Ovary (tissue), 10 donors: ENCODE results near the gene HOXA1. TPM values are rescaled to one million over a fixed set of nuclear protein-coding genes. Genes with fewer than 3 reads are reported as not detected.

Experiments
- DNase-seq, 5 donors: peaks; one replicate each; pipeline ENCODE4 v3.0.0-alpha.2; 2019 to 2020
- H3K27ac ChIP-seq, 2 donors: fragments of 200-600 bp; one replicate each; pipeline versions ENCODE4 v1.5.1 to v1.8.0; 2019 to 2022
- H3K27me3 ChIP-seq: fragments of 200-600 bp; one replicate; pipeline ENCODE4 v1.8.0; 2022
- H3K36me3 ChIP-seq: fragments of 200-600 bp; sonication (generic); one replicate; pipeline ENCODE4 v1.5.1; 2019
- H3K4me1 ChIP-seq: one replicate; pipeline ENCODE4 v1.8.1; 2013; ENCODE audit warnings: mild to moderate bottlenecking, moderate library complexity; ENCODE audit not compliant: insufficient read depth
- H3K4me3 ChIP-seq: fragments of 200-600 bp; sonication (generic); one replicate; pipeline ENCODE4 v1.5.1; 2017
- H3K9me3 ChIP-seq, 2 donors: fragments of 200-600 bp in 1 of 2; sonication (generic) in 1 of 2; one replicate each; pipeline versions ENCODE4 v1.5.1 to v1.8.1; 2013 to 2019; ENCODE audit warnings: mild to moderate bottlenecking in 1 of 2, moderate library complexity in 1 of 2
- EP300 ChIP-seq: sonication (generic); formaldehyde crosslinking; IDR thresholded peaks from one replicate; pipeline ENCODE4 v1.6.1; 2017; ENCODE audit warnings: antibody characterized with exemption
- POLR2A ChIP-seq: fragments of 450-650 bp; IDR thresholded peaks from one replicate; pipeline ENCODE4 v1.6.1; 2017; ENCODE audit warnings: antibody characterized with exemption, mild to moderate bottlenecking, moderate library complexity
- WGBS, 3 donors: extraction: QIAGEN DNeasy Blood & Tissue Kit in 1 of 3; methylation state at CpG; one replicate each; pipeline versions ENCODE4 v1.1.5 to v1.1.7; 2013 to 2017; 5-methylcytosine and 5-hydroxymethylcytosine counted together
- intact Hi-C, 4 donors: fragments of 100-400 bp; cut with DNase I; formaldehyde crosslinking; loops; one replicate each; pipeline versions ENCODE4 v1.11.0 to v1.15.1; 2022 to 2023
- long read RNA-seq, 3 donors: library from polyadenylated mRNA in 2 of 3; unstranded in 2 of 3; transcript quantifications; one replicate each; pipeline ENCODE4 v2.0.0 and lab custom pipeline, GENCODE V29; 2021 to 2026
- polyA plus RNA-seq, 2 donors: library from polyadenylated mRNA; stranded (reverse); fragments of 200-250 nt in 1 of 2; fragments of 350-450 nt in 1 of 2; fragmentation: Illumina TruSeq in 1 of 2; extraction: RNeasy Lipid Tissue Mini Kit (QIAGEN cat#74804) in 1 of 2; gene quantifications; one replicate each; pipeline ENCODE4 v1.2.3, GENCODE V29; 2013 to 2014
- total RNA-seq, 7 donors: library from RNA; depleted of rRNA in 2 of 7; stranded (reverse); fragments of >200 nt in 2 of 7; fragmentation: NEBNext Ultra II Directional in 3 of 7; extraction: Animal tissue kit (Norgen Biotek cat#: 25700) in 3 of 7; gene quantifications; one replicate each; pipeline versions ENCODE4 v1.1.0 to v1.2.4, GENCODE V29; 2016 to 2023
- TF ChIP-seq, protein P1 (sequence below), 3 donors: fragments of 450-650 bp in 2 of 3; fragments of 200-600 bp in 1 of 3; IDR thresholded peaks; one replicate each; pipeline versions ENCODE4 v1.5.1 to v1.8.0; 2016 to 2022; ENCODE audit warnings: antibody characterized with exemption in 3 of 3, mild to moderate bottlenecking in 1 of 3
- donor health status: DM: no; HTN: no; CAD: no; lungs with moderate emphysema.
- donor health status: DM: no; HTN: no; CAD: no.
- donor health status: Bipolar disorder and iron deficiency.
- donor health status: DM: yes; HTN: yes; CAD: no.
- donor health status: DM: no; HTN: no; CAD: no.
- donor health status: DM: yes; HTN: yes; CAD: no.

Gene HOXA1
- total RNA-seq (1 to 10 TPM in 3 of 7 donors, under 1 TPM in 4; 0.23 to 1.5 (median 0.62) TPM), polyA plus RNA-seq (under 1 TPM; 0.45 to 0.88 TPM)
- long read RNA-seq, donor 1, partial matches to known transcripts, result 0 of 2 reads
- long read RNA-seq, donor 1, other reads (novel, unspliced or antisense), result 0 of 2 reads
- long read RNA-seq, donor 2, partial matches to known transcripts, result 0 of 5 reads
- long read RNA-seq, donor 2, other reads (novel, unspliced or antisense), result 0 of 5 reads
- long read RNA-seq, donor 3, result 0 reads

DNA sequence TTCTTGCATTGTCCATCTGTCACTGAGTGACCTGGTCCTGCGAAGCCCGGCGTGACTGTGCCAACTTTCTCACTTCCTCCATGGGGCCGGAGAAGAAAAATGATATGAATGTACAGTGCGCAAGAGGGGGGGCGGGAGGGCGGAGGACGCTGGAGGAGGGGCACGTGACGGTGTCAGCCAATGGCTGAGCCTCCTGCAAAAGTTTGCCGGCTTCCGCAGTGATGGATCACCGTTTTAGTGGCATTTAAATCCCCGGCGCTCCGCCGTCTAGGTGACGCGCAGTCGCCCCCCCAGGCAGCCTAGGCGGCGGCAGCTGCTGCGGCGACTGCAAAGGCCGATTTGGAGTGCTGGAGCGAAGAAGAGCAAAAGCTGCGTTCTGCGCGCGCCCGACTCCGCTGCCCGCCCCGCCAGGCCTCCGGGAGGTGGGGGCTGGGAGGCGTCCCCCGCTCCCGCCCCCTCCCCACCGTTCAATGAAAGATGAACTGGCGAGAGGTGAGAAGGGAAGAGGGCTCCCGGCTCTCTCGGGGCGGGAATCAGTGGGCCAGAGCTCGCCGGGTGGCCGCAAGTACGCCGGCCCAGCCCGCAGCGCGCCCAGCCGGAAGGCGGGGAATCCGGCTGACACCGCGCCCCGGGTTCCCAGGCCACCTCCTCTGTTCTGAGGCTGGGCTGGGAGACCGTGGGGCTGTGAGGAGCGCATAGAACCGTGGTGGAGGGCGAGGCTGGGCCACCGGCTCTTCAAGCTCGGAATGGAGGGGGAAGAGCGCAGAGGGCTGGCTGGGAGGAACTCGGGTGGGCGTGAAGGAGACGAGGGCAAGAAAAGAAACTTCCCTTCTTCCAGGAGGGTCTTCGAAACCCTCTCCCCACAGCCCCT is at the start of gene HOXA1:
Gene HOXA1 (minus strand): TSS at position 104 of the 871 bp plus-strand sequence. CDS start 88 bp downstream, at position 16.
- Histone ChIP-seq H3K27ac (peak within 1 kb of the TSS in 1 of 2 donors; percentile 65), H3K4me3 (peak within 1 kb of the TSS; percentile 87), H3K9me3 (no peaks in the 10 kb centered on the region), H3K4me1 (peaks cover 4% of the 10 kb centered on the region), H3K36me3 (no peaks in the 10 kb centered on the region), H3K27me3 (no peaks in the 10 kb centered on the region)
- no peak for TF ChIP-seq POLR2A
- intact Hi-C loops, result no loop called here
- 0 to 1% (median 0%) methylated on average over 67 to 68 of the region's 68 CpGs for WGBS, 3 donors
- peak; percentile 52 to 83 (median 74) for DNase-seq

DNA sequence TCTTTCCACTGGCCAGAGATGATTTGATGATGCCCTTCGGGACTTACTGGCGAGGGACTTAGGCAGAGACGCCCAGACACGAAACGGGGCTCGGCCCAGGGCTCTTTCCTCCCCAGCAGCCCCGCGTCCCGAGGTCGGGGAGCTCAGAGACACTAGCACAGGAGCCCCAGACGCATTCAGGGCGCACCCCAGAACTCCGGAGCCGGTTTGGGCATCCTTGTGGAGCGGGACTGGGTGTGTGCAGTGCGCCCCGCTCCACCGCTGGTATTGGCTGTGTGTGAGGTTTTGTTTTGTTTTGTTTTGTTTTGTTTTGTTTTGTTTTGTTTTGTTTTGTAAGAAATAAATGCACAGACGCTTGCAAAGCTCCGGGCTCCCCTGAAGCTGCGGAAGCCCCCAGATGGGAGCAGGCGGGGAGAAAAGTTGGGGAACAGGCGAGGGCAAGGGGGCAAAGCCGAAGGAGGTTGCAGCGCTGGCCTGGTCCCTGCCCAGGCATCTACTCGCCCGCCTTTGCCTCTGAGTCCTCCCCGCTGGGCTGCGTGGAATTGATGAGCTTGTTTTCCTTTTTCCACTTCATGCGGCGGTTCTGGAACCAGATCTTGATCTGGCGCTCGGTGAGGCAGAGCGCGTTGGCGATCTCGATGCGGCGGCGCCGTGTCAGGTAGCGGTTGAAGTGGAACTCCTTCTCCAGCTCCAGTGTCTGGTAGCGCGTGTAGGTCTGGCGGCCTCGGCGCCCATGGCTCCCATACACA is 49.5 kb upstream of the HOXA1 start:
- H3K27me3 ChIP-seq, result no peaks in the 10 kb centered on the region
- no peak overlapping the region for H3K27ac ChIP-seq
- peaks cover 0 to 6% of the 10 kb centered on the region in 2 donors for H3K9me3 ChIP-seq
- TF ChIP-seq EP300 (no peak), POLR2A (no peak)
- TF ChIP-seq, protein P1, sequence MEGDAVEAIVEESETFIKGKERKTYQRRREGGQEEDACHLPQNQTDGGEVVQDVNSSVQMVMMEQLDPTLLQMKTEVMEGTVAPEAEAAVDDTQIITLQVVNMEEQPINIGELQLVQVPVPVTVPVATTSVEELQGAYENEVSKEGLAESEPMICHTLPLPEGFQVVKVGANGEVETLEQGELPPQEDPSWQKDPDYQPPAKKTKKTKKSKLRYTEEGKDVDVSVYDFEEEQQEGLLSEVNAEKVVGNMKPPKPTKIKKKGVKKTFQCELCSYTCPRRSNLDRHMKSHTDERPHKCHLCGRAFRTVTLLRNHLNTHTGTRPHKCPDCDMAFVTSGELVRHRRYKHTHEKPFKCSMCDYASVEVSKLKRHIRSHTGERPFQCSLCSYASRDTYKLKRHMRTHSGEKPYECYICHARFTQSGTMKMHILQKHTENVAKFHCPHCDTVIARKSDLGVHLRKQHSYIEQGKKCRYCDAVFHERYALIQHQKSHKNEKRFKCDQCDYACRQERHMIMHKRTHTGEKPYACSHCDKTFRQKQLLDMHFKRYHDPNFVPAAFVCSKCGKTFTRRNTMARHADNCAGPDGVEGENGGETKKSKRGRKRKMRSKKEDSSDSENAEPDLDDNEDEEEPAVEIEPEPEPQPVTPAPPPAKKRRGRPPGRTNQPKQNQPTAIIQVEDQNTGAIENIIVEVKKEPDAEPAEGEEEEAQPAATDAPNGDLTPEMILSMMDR (IDR thresholded peaks at IDR 0.05), result no peak
- H3K36me3 ChIP-seq, result no peaks in the 10 kb centered on the region
- no peak for DNase-seq
- WGBS, 3 donors, result 46 to 67% (median 47%) methylated on average over 47 of the region's 47 CpGs
- H3K4me1 ChIP-seq, result peaks cover 1% of the 10 kb centered on the region
- H3K4me3 ChIP-seq, result no peak overlapping the region
- intact Hi-C loops, result no loop called here

DNA sequence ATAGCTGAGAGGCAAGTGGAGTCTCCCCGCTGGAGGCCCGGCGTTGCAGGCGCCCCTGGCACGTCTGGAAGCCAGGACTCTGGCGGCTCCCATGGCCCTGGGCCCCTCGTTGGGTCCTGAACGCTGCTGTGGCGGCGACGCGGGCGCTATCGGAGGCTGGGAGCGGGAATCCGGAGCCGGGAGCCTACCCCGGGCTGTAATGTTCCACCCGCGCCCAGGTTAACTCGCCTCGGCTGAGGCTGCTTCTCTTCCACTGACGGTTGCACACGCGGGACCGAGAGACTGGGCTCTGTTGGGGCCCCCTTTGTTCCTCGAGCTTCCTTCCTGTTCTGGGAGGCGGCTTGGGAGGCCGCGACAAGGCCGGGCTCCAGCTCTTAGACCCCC is 49.0 kb upstream of the HOXA1 start:
- peaks cover 1% of the 10 kb centered on the region for H3K4me1 ChIP-seq
- H3K36me3 ChIP-seq, result no peaks in the 10 kb centered on the region
- H3K9me3 ChIP-seq, result peaks cover 0 to 6% of the 10 kb centered on the region in 2 donors
- DNase-seq, result no peak
- TF ChIP-seq POLR2A, result no peak
- TF ChIP-seq, protein P1 (IDR thresholded peaks at IDR 0.05), result no peak
- TF ChIP-seq EP300, result no peak
- H3K4me3 ChIP-seq, result no peak overlapping the region
- H3K27me3 ChIP-seq, result no peaks in the 10 kb centered on the region
- 35 to 48% (median 44%) methylated on average over 31 of the region's 31 CpGs for WGBS, 3 donors
- H3K27ac ChIP-seq, result no peak overlapping the region
- intact Hi-C loops, result loop anchor here in 3 of 4 donors (5.0 kb wide), 2 partner anchors 287 to 292 kb away; no protein-coding TSS in a partner anchor

DNA sequence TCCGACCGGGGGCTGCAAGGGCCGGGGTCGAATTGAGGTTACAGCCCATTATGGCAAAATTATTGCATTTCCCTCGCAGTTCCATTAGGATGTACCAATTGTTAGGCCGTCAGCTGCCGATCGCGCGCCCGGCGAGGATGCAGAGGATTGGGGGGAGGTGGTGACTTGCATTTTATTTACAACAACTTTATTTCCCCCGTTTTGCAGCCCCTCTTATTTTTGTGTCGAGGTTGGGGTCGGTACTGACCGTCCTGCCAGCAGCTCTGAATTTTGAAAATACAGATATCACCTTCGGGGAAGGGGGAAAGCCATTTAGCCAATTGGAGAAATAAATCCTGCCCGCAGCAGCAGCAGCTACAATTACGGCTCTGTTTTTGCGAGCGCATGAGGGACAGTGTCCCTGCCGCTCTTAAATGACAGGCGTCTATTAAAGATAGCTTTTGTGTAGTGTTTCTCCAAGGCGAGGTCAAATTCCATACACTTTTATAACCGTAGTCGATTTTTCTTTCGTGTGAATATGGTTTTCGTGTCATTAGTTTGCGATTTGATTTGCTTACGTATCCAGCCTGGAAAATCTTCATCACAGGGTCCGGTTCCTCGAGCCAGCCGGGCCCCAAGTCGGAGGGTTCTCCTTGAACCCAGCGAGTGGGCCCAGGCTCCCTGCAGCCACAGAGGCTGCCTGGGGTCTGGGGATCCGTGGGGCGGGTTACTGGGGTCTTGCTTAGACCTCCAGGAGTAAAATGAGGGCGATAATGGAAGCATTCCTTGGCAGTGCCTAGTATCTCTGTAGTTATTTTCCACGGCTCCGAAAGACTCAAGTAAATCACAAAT is 48.4 kb upstream of the HOXA1 start:
- no peaks in the 10 kb centered on the region for H3K27me3 ChIP-seq

More for the DNA sequence above, 48.4 kb upstream of the HOXA1 start:
- TF ChIP-seq, protein P1 (IDR thresholded peaks at IDR 0.05), result no peak
- no peak for TF ChIP-seq POLR2A
- TF ChIP-seq EP300, result no peak
- no peak for DNase-seq
- WGBS, 3 donors, result 32 to 49% (median 34%) methylated on average over 40 of the region's 40 CpGs
- peaks cover 1% of the 10 kb centered on the region for H3K4me1 ChIP-seq
- H3K36me3 ChIP-seq, result no peaks in the 10 kb centered on the region
- H3K4me3 ChIP-seq, result no peak overlapping the region
- intact Hi-C loops, result loop anchor here in 3 of 4 donors (5.0 kb wide), 2 partner anchors 287 to 292 kb away; no protein-coding TSS in a partner anchor
- no peak overlapping the region for H3K27ac ChIP-seq
- H3K9me3 ChIP-seq, result peaks cover 0 to 6% of the 10 kb centered on the region in 2 donors
